Activated CD8-positive, alpha-beta T cell treated with anti-CD3 and anti-CD28 coated beads for 36 hours (primary cell): ENCODE measurements around the gene FSTL4. TPM values are rescaled to one million over a fixed set of nuclear protein-coding genes. Genes with fewer than 3 reads are reported as not detected.

Experiments
- ATAC-seq: fragments of 200-7000 bp; cut with Tn5 transposase; one replicate; pipeline ENCODE4 v1.10.0; 2021; ENCODE audit warnings: mild to moderate bottlenecking, moderate library complexity
- CTCF ChIA-PET: fragments of 350-600 bp; sonication (Branson Sonifier 250); formaldehyde crosslinking; loops from one replicate; lab custom pipeline; 2021; ENCODE audit warnings: antibody characterized with exemption; lab: Charles Lee
- POLR2A ChIA-PET: fragments of 350-600 bp; sonication (Branson Sonifier 250); formaldehyde crosslinking; loops from one replicate; lab custom pipeline; 2021; ENCODE audit warnings: antibody characterized with exemption; lab: Charles Lee
- DNase-seq: peaks from one replicate; pipeline ENCODE4 v3.0.0-alpha.2; 2020
- H3K27ac Mint-ChIP-seq: one replicate; pipeline ENCODE4 v1.8.0; 2021; ENCODE audit warnings: mild to moderate bottlenecking, mixed read lengths
- H3K27me3 Mint-ChIP-seq: one replicate; pipeline ENCODE4 v1.8.0; 2021; ENCODE audit warnings: mixed read lengths
- H3K36me3 Mint-ChIP-seq: one replicate; pipeline ENCODE4 v1.8.0; 2021; ENCODE audit warnings: low read depth, mixed read lengths
- H3K4me1 Mint-ChIP-seq: one replicate; pipeline ENCODE4 v1.8.0; 2021; ENCODE audit warnings: low read depth, mixed read lengths
- H3K4me3 Mint-ChIP-seq: one replicate; pipeline ENCODE4 v1.8.0; 2021; ENCODE audit warnings: mild to moderate bottlenecking, moderate library complexity, mixed read lengths
- H3K9me3 Mint-ChIP-seq: one replicate; pipeline ENCODE4 v1.8.0; 2021; ENCODE audit warnings: mixed read lengths
- intact Hi-C: fragments of 100-400 bp; cut with micrococcal nuclease; formaldehyde crosslinking; loops from one replicate; pipeline ENCODE4 v1.10.0; 2022
- total RNA-seq, 2 experiments: library from RNA; stranded (reverse); gene quantifications; one replicate each; pipeline ENCODE4 v1.2.3, GENCODE V29; 2021
- TF ChIP-seq, protein P1 (sequence below): fragments of 200-600 bp; IDR thresholded peaks from one replicate; pipeline ENCODE4 v1.8.0; 2022; ENCODE audit warnings: antibody characterized with exemption, mild to moderate bottlenecking

Gene FSTL4
- total RNA-seq, 2 experiments from 2014 or later: not detected

DNA sequence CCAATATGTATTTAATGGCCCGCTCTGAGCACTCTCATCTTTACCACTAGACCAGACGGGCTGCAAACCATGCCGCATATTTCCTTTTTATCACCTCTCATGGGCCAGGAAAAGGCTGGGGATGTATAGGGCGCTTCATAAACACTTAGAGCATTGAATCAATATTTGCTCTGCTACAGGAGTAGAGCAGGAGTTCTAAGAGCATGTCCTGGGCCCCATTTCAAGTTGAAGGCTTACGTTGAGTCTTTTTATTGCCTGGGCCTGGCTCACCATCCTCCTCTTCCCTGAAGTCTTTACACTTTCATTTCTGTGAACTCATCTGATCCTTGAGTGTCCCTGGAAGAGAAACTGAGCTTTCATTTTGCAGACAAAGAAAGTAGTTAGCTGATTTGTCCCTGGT lies 112.4 kb downstream of the FSTL4 start:
- POLR2A ChIA-PET: interaction anchor here (0.6 kb wide), 1 partner anchor 588 kb away, joined by 4 read pairs; no protein-coding TSS in a partner anchor
- H3K36me3 Mint-ChIP-seq: no peaks in the 10 kb centered on the region
- TF ChIP-seq, protein P1, sequence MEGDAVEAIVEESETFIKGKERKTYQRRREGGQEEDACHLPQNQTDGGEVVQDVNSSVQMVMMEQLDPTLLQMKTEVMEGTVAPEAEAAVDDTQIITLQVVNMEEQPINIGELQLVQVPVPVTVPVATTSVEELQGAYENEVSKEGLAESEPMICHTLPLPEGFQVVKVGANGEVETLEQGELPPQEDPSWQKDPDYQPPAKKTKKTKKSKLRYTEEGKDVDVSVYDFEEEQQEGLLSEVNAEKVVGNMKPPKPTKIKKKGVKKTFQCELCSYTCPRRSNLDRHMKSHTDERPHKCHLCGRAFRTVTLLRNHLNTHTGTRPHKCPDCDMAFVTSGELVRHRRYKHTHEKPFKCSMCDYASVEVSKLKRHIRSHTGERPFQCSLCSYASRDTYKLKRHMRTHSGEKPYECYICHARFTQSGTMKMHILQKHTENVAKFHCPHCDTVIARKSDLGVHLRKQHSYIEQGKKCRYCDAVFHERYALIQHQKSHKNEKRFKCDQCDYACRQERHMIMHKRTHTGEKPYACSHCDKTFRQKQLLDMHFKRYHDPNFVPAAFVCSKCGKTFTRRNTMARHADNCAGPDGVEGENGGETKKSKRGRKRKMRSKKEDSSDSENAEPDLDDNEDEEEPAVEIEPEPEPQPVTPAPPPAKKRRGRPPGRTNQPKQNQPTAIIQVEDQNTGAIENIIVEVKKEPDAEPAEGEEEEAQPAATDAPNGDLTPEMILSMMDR: no peak
- no peaks in the 10 kb centered on the region for H3K9me3 Mint-ChIP-seq
- H3K4me1 Mint-ChIP-seq: no peaks in the 10 kb centered on the region
- no peak overlapping the region for H3K27ac Mint-ChIP-seq
- CTCF ChIA-PET: no interaction called here
- ATAC-seq (no peak), DNase-seq (no peak)
- H3K4me3 Mint-ChIP-seq: no peak overlapping the region
- no peaks in the 10 kb centered on the region for H3K27me3 Mint-ChIP-seq
- intact Hi-C loops: no loop called here

DNA sequence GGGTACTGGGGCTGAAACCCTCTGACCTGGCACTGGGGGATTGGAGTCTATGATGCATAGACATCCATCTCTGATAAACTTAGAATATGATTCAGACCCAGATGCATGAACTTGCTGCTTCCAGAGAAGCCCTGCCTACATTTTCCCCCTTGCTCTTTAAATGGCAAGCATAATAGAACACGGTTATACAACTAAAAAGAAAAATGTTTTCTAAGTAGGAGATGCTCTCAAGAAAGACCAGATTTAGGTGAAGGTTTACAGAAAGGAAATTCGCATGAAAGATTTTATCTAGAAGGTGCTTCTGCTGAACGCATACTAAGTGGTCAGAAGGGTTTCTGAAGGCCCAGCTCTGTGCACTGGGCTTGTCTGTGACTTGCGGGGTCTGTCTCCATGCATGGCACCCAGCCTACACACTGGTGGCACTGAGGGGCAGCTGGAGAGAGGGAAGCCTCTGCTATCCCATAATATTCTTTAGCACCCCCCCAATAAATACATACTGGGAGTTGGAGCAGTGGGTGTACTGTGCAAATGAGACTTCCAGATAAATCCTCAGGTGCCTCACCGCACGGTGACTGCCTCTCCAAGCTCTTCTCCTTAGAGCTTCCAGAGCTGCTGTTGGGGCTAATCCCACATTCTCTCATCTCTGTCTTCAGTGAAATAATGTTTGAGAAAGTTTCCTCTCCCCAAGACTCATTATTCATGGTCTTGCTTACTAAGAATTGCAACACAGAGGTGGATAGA lies 114.6 kb downstream of the FSTL4 start:
- H3K27ac Mint-ChIP-seq: no peak overlapping the region

DNA sequence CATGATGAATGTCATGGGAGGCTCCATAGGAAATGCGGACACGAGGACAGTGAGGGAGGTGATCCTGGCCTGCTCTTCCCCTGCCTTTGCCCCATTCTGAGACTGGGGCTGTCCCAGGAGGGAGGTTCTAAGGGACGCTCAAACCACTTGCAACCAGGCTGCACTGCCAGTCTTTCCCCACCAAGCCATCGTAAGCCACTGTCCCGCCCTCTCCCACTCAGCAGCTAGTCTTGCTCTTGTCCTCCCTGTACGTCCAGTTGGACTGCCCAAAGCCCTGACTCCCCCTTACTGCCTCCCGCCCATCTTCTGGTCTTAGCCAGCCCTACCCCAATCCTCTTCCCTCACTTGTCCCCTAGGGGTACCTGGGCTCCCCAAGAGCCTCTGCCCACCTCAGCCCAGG lies 115.7 kb downstream of the FSTL4 start:
- Mint-ChIP-seq H3K27ac (no peak overlapping the region), H3K9me3 (no peaks in the 10 kb centered on the region), H3K4me3 (no peak overlapping the region), H3K36me3 (no peaks in the 10 kb centered on the region), H3K4me1 (no peaks in the 10 kb centered on the region), H3K27me3 (no peaks in the 10 kb centered on the region)
- POLR2A ChIA-PET: no interaction called here
- intact Hi-C loops: no loop called here
- CTCF ChIA-PET: no interaction called here
- TF ChIP-seq, protein P1: no peak
- ATAC-seq (no peak), DNase-seq (no peak)

More for the DNA sequence above, 114.6 kb downstream of the FSTL4 start:
- ChIA-PET CTCF (interaction anchor here (1.5 kb wide), 1 partner anchor 13 kb away, joined by 4 read pairs; no protein-coding TSS in a partner anchor), POLR2A (no interaction called here)
- Mint-ChIP-seq H3K27me3 (no peaks in the 10 kb centered on the region), H3K4me1 (no peaks in the 10 kb centered on the region), H3K4me3 (no peak overlapping the region), H3K36me3 (no peaks in the 10 kb centered on the region), H3K9me3 (no peaks in the 10 kb centered on the region)
- intact Hi-C loops: no loop called here
- DNase-seq: no peak
- ATAC-seq: no peak
- TF ChIP-seq, protein P1: no peak

DNA sequence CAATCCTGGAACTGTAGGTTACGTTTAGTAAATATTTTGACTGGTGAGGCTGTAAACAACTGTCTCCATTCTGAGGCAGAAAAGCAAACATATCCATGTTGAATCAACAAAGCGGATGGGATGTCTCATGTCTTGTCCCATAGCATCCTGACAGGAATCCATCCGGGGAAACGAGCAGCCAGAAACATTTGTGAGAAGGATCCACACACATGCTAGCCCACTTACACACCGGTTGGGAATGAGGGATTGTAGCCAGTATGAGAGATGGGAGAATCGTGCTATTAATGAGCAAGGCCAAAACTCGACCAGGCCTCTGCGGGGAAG lies 117.5 kb downstream of the FSTL4 start:
- no peak for ATAC-seq
- intact Hi-C loops: no loop called here
- H3K27me3 Mint-ChIP-seq: no peaks in the 10 kb centered on the region

More for the DNA sequence above, 117.5 kb downstream of the FSTL4 start:
- DNase-seq: no peak
- TF ChIP-seq, protein P1: no peak
- H3K36me3 Mint-ChIP-seq: no peaks in the 10 kb centered on the region
- ChIA-PET CTCF (interaction anchor here (0.7 to 1.2 kb wide), 3 partner anchors 71 to 374 kb away, joined by 3 to 4 read pairs (median 3); no protein-coding TSS in a partner anchor), POLR2A (no interaction called here)
- H3K4me3 Mint-ChIP-seq: no peak overlapping the region
- H3K27ac Mint-ChIP-seq: no peak overlapping the region
- H3K4me1 Mint-ChIP-seq: peaks cover 2% of the 10 kb centered on the region
- H3K9me3 Mint-ChIP-seq: no peaks in the 10 kb centered on the region
